ENCODE measurements around the gene COBL. TPM values are rescaled to one million over a fixed set of nuclear protein-coding genes. Genes with fewer than 3 reads are reported as not detected.
A peak's percentile ranks its signal among the peaks of the same experiment; 100 is the strongest.

Gene COBL
- total RNA-seq, 1 donor from 2014 or later = not detected

DNA sequence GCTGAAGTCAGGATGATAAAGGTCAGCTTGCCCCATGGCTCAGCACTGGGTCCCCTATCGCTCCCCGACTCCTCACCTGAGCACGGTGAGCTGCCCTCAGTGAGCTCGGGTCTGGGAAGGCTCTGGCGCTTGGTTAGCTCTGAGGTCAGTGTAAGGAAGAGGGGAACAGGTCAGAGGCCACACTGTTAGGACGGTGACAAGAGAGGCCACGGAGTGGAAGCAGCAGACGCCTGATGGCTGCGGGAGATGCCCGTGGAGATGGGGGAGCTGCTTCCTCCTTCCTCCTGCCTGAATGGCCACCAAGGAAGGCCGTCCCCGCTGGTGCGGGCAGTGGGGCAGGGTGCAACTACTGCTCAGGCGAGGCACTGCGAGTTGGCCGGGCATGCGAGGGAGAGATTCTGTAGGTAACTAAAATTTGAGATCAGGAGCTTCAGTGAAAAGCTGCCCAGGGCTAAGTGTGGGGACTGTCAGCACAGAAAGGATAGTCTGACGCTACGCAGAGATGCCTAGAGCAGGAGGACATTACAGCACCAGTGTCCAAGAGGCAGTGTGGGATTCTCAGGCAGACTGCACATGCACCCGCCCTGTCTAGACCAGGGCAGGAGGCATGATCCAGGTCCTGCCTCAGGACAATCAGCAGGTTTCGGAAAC is 302.6 kb downstream of the COBL start:
- DNase-seq (ENCODE audit: extremely low spot score, unreplicated experiment) = peak; percentile 83
- no peaks in the 10 kb centered on the region for H3K9me3 Mint-ChIP-seq (ENCODE audit: unreplicated experiment)
- H3K27me3 Mint-ChIP-seq (ENCODE audit: unreplicated experiment) = peaks cover 6% of the 10 kb centered on the region
- H3K4me3 Mint-ChIP-seq (ENCODE audit: unreplicated experiment) = no peak overlapping the region
- no peaks in the 10 kb centered on the region for H3K36me3 Mint-ChIP-seq (ENCODE audit: unreplicated experiment)
- H3K27ac Mint-ChIP-seq (ENCODE audit: unreplicated experiment) = no peak overlapping the region
- TF ChIP-seq, protein P1, sequence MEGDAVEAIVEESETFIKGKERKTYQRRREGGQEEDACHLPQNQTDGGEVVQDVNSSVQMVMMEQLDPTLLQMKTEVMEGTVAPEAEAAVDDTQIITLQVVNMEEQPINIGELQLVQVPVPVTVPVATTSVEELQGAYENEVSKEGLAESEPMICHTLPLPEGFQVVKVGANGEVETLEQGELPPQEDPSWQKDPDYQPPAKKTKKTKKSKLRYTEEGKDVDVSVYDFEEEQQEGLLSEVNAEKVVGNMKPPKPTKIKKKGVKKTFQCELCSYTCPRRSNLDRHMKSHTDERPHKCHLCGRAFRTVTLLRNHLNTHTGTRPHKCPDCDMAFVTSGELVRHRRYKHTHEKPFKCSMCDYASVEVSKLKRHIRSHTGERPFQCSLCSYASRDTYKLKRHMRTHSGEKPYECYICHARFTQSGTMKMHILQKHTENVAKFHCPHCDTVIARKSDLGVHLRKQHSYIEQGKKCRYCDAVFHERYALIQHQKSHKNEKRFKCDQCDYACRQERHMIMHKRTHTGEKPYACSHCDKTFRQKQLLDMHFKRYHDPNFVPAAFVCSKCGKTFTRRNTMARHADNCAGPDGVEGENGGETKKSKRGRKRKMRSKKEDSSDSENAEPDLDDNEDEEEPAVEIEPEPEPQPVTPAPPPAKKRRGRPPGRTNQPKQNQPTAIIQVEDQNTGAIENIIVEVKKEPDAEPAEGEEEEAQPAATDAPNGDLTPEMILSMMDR (IDR thresholded peaks at IDR 0.05) = no peak
- H3K4me1 Mint-ChIP-seq (ENCODE audit: unreplicated experiment) = peaks cover 8% of the 10 kb centered on the region

DNA sequence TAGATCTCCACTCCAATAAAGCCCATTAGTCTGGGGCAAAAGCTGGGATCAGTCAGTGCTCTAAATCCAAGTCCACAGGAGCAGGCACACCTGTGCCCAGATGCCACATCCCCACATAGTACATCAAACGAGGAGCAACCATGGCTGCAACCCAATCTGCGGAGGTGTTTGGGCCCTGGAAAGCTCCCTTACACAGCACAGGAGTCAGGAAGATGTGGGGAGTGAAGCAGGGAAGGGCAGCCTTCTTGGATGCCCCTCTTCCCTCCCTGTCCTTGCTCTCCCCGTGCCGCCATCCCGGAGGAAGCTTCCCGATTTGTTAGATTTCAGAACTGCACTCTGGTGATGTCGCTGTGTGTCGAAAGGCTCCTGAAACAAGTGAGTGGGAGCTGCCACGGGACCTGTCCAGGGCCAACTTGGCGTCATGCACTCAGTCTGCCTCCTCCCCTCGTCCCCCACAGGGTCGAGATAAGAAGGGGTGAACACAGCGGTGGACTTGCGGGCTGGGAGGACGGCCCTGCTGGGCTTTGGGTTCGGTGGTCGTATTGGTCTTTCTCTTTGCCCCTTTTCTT is 303.3 kb downstream of the COBL start:
- TF ChIP-seq, protein P1 (IDR thresholded peaks at IDR 0.05) = no peak
- no peaks in the 10 kb centered on the region for H3K9me3 Mint-ChIP-seq (ENCODE audit: unreplicated experiment)

DNA sequence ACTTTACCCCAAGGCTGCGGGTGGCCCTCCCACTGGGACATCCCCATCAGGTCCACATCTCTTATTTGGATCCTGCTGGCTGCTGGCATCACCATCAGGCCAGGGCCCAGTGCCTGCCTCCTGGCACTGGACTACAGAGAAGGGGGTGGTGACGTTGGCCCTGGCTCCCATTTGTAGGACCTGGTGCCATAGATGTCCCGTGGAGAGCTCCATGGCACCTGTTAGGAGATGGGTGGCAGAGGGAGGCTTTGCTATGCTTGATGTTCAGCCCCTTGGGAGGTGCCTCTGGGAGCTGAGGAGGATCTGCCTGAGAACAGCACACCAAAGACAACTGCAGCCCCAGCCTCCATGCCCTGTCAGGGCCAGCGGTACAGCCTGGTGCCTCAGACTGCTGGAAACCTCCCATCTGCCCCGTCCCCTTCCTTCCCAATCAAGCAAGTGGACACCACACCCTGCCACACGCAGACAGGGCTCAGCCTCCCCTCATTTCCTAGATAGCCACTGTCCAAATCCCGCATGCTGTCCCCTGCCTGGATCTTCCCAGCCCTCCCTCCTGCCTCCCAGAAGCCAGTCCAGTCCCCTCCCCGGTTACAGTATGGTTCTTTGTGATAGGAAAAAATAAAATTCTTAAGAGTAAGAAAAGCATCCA is 303.9 kb downstream of the COBL start:
- no peak overlapping the region for H3K27ac Mint-ChIP-seq (ENCODE audit: unreplicated experiment)
- H3K4me1 Mint-ChIP-seq (ENCODE audit: unreplicated experiment) = peaks cover 10% of the 10 kb centered on the region
- peak; percentile 75 for DNase-seq (ENCODE audit: extremely low spot score, unreplicated experiment)
- TF ChIP-seq, protein P1 (IDR thresholded peaks at IDR 0.05) = no peak
- no peaks in the 10 kb centered on the region for H3K9me3 Mint-ChIP-seq (ENCODE audit: unreplicated experiment)
- H3K36me3 Mint-ChIP-seq (ENCODE audit: unreplicated experiment) = no peaks in the 10 kb centered on the region
- no peak overlapping the region for H3K4me3 Mint-ChIP-seq (ENCODE audit: unreplicated experiment)
- H3K27me3 Mint-ChIP-seq (ENCODE audit: unreplicated experiment) = peaks cover 6% of the 10 kb centered on the region

More for the DNA sequence above, 303.3 kb downstream of the COBL start:
- Mint-ChIP-seq H3K27me3 (ENCODE audit: unreplicated experiment) (peaks cover 6% of the 10 kb centered on the region), H3K36me3 (ENCODE audit: unreplicated experiment) (no peaks in the 10 kb centered on the region), H3K4me3 (ENCODE audit: unreplicated experiment) (no peak overlapping the region), H3K4me1 (ENCODE audit: unreplicated experiment) (peaks cover 10% of the 10 kb centered on the region), H3K27ac (ENCODE audit: unreplicated experiment) (no peak overlapping the region)
- peak; percentile 77 for DNase-seq (ENCODE audit: extremely low spot score, unreplicated experiment)

DNA sequence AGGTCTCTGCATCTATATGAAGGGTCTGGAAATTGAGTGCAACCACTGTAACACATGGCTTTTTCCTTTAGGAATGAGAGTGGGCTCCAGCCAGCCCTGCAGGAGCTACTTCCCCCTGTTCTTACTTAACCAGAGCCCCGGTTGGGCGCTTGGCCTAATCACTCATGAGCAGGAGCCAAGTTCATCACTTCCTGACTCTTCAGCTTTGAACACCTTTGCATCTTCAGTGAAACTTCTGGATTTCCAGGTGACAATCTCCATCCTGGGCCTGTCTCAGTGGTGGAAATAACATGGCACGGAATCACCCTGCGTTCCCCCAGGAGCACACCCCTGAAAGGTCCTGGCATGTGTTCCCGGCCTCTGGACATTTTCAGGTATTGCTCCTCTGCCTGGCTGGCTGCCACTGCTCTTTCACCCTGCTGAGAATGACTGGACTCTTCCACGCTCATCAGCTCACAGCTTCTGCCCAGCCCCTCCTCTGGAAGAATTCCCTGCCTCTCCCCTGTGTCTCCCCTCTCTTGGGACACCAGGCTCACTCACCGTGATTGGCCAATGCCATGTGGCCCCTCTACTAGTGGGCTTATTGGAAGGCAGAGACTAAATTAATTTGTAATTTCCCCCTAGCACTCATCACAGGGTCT is 304.8 kb downstream of the COBL start:
- Mint-ChIP-seq H3K4me1 (ENCODE audit: unreplicated experiment) (peaks cover 10% of the 10 kb centered on the region), H3K36me3 (ENCODE audit: unreplicated experiment) (no peaks in the 10 kb centered on the region), H3K4me3 (ENCODE audit: unreplicated experiment) (no peak overlapping the region), H3K27me3 (ENCODE audit: unreplicated experiment) (peaks cover 6% of the 10 kb centered on the region), H3K27ac (ENCODE audit: unreplicated experiment) (no peak overlapping the region), H3K9me3 (ENCODE audit: unreplicated experiment) (no peaks in the 10 kb centered on the region)
- TF ChIP-seq, protein P1 (IDR thresholded peaks at IDR 0.05) = no peak
- DNase-seq (ENCODE audit: extremely low spot score, unreplicated experiment) = peak; percentile 68

DNA sequence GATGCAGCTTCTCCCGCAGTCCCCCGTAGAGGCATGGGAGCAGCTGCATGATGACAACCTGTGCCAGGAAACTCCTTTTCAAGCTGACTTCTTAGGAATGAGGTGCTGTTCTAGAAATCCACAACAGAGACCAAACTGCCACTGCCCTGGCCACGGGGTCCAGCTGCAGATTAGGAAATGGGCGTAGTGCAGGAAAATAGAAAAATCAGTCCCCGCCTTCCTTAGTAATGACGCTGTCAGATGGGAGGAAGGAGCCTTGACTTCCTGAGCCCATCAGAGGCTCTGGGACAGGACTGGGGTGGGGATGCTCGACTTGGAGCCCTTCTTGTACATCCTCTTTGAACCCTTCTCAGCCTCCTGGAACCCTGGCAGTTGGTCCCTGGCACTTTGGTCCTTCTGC is 306.1 kb downstream of the COBL start:
- H3K27me3 Mint-ChIP-seq (ENCODE audit: unreplicated experiment) = peaks cover 7% of the 10 kb centered on the region

More for the DNA sequence above, 306.1 kb downstream of the COBL start:
- no peak for DNase-seq (ENCODE audit: extremely low spot score, unreplicated experiment)
- no peaks in the 10 kb centered on the region for H3K9me3 Mint-ChIP-seq (ENCODE audit: unreplicated experiment)
- no peak overlapping the region for H3K27ac Mint-ChIP-seq (ENCODE audit: unreplicated experiment)
- peaks cover 10% of the 10 kb centered on the region for H3K4me1 Mint-ChIP-seq (ENCODE audit: unreplicated experiment)
- H3K4me3 Mint-ChIP-seq (ENCODE audit: unreplicated experiment) = no peak overlapping the region
- TF ChIP-seq, protein P1 (IDR thresholded peaks at IDR 0.05) = no peak
- H3K36me3 Mint-ChIP-seq (ENCODE audit: unreplicated experiment) = no peaks in the 10 kb centered on the region

All from osteocyte (in vitro differentiated cells).